ENCODE results near the gene IPO11.
"Not testable (repeated sequence)": the region's sequence is repeated elsewhere in the genome, so short reads cannot be mapped to it uniquely, and the experiment has no call there.

The IPO11 gene

DNA sequence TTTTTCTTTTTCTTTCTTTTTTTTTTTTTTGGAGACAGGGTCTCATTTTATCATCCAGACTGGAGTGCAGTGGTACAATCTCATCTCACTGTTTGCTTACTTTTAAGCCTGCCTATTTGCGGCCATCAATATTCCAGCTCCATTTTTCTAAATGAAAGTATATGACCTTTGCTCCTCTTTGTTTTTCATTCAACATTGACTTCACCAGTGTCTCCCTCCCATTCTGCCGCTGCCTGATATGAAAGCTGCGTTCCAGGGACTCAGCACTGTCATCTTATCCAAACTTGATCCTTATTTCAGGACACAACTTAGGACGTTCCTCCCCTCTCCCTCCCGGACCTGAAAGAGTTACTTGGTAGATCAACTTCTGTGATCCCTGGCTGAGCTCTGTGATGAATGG is 239.7 kb downstream of the IPO11 start:
- DNase-seq, result no peak

DNA sequence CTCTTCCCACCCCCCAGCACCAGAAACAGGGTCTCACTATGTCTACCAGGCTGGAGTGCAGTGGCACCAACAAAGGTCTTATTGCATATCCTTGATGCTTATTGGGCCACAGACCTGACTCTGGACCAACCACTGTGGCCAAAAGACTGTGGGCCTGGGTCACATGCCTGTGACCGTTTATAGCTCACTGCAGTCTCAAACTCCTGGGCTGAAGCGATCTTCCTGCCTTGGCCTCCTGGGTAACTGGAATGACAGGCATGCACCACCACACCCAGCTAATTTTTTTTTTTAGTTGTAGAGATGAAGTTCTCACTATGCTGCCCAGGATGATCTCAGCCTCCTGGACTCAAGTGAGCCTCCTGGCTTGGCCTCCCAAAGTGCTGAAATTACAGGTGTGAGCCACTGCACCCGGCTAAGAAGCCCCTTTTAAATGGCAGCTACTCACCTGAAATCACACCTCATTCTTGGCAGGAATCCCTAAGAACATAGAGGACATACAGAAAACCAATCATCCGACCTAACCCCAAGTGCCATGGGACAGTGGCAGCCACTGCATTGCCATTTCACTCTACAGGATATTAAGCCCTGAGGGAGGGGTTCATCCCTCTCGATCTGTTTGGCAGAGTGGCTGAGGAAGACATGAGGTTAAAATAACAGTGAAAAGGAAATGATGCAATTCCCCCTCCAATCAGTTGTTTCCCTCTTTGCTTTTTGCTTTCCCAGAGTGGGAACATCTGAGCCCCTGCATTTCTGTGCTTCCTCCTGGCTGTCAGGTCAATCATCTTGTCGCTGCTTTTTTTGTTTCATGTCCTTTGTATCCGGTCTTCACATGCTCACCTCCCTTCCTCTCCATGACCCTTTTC is 240.7 kb downstream of the IPO11 start:
- DNase-seq, result no peak

DNA sequence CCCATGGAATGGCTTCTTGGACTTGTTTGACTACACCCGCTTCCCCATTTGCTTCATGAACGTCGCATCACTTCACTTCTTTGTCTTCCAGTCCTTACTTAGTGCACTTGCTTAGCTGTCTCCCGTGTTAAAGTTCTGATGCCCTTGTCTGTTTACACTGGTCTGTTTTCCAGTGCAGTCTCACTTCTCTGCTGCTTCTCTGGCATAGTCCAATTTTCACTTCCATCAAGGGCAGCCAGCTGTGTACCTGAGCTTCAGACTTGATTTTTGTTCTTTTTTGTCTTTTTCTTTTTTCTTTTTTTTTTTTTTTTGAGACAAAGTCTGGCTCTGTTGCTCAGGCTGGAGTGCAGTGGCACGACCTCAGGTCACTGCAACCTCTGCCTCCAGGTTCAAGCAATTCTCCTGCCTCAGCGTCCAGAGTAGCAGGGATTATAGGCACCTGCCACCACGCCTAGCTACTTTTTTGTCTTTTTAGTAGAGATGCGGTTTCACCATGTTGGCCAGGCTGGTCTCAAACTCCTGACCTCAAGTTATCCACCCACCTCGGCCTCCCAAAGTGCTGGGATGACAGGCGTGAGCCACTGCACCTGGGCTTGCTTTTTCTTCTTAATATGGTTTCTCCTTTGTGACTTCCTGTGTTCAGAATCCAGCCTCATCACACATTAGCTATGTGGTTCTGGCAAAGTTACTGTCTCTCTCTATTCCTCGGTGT is 241.5 kb downstream of the IPO11 start:
- DNase-seq, result no peak

DNA sequence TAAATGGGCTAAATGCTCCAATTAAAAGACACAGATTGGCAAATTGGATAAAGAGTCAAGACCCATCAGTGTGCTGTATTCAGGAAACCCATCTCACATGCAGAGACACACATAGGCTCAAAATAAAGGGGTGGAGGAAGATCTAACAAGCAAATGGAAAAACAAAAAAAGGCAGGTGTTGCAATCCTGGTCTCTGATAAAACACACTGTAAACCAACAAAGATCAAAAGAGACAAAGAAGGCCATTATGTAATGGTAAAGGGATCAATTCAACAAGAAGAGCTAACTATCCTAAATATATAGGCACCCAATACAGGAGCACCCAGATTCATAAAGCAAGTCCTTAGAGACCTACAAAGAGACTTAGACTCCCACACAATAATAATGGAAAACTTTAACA is 245.2 kb downstream of the IPO11 start:
- not testable (repeated sequence) for DNase-seq

DNA sequence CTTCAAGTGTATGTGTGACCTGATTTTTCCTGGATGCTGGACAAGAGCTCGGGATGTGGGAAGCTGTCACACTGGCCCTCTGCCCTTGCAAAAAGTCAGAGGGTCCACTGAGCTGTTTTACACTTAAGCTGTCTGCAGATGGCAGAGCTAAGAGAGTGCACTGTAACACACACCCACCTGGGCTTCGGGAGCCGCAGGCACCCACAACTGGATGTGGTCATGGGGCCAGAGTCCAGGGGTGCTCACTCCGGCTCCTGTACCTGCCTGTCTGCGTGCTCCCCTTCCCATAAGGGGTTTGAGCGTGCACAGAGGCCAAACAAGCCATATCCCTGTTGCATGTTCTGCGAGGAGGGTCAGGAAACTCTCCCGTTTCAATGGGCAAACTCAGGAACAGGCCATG is 248.6 kb downstream of the IPO11 start:
- DNase-seq, result no peak

DNA sequence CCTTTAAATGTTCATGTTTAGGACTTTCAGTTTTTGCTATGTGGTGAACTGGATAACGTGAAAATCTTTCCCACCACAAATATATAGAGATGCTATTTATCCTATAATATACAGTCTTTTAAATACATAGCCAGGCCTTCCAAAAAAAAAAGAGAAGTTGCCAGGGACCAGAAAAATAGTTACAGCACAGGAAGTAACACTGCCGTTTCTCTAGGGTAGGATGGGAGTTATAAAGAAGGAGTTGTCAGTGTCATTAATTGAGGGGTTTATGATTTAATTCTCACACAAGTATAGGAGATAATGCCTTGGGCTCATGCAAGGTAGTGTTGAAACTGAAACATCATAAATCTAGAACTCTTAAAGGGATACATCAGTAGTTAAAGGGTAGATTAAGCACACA is 250.0 kb downstream of the IPO11 start:
- no peak for DNase-seq

DNA sequence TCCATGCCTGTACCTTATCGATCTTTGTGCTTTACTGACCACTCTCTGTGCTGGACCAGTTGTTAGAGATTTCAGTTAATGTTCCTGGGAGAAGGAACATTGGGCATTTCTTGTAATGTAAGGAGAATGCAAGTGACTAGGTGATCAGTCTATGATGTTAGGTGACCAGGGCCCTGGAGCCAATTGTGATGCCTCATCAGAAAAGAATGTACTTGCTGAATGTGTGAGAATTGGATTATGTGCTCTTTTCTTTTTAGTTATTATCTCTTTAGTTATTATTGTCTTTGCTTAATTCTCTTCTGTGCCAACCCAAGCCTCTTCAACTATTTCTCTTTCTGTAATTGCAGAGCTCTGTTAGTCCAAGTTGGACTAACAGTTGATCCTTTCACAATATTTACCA is 258.9 kb downstream of the IPO11 start:
- DNase-seq, result no peak

DNA sequence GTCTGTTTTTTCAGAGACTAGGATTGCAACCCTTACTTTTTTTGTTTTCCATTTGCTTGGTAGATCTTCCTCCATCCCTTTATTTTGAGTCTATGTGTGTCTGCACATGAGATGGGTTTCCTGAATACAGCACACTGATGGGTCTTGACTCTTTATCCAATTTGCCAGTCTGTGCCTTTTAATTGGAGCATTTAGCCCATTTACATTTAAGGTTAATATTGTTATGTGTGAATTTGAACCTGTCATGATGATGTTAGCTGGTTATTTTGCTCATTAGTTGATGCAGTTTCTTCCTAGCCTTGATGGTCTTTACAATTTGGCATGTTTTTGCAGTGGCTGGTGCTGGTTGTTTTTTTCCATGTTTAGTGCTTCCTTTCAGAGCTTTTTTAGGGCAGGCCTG is 264.0 kb downstream of the IPO11 start:
- not testable (repeated sequence) for DNase-seq

All from NCI-H2107 (cell line).